Measurements from ENCODE around the gene RPL22L1.
"Not testable (repeated sequence)": the region's sequence is repeated elsewhere in the genome, so short reads cannot be mapped to it uniquely, and the experiment has no call there.

The RPL22L1 gene

DNA sequence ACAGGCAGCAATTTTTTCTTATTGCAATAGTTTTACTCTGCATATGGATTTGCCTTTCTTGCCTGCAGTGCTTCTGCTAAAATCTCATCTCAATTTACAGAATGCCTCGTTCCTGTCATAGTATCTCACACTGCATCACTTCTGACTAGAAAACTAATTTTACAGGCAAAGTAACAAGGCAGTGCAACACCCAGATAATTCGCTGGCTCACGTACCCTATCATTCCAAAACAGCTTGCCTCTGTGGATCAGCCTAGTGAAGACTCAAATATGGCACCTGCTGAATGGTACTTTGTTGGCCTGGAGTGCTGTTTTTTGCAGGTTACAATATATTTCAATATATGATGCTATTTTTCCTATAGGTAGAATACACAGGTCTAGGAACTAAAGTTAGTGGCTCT is 33.1 kb upstream of the RPL22L1 start:
- no peak overlapping the region for H3K27ac ChIP-seq (ENCODE audit: low read depth, low read length)
- no peaks in the 10 kb centered on the region for H3K9me3 ChIP-seq (ENCODE audit: low read length)
- no peaks in the 10 kb centered on the region for H3K27me3 ChIP-seq (ENCODE audit: control insufficient read depth in 1 of 2, insufficient read depth in 2 of 2, low read length in 2 of 2)
- peaks cover 11% of the 10 kb centered on the region for H3K4me1 ChIP-seq (ENCODE audit: insufficient read depth, low read length)
- H3K9ac ChIP-seq (ENCODE audit: low read length), result no peak overlapping the region
- H3K36me3 ChIP-seq (ENCODE audit: insufficient read depth, low read length), result no peaks in the 10 kb centered on the region
- no peak overlapping the region for H3K4me3 ChIP-seq (ENCODE audit: low read depth in 1 of 2, low read length in 2 of 2)

DNA sequence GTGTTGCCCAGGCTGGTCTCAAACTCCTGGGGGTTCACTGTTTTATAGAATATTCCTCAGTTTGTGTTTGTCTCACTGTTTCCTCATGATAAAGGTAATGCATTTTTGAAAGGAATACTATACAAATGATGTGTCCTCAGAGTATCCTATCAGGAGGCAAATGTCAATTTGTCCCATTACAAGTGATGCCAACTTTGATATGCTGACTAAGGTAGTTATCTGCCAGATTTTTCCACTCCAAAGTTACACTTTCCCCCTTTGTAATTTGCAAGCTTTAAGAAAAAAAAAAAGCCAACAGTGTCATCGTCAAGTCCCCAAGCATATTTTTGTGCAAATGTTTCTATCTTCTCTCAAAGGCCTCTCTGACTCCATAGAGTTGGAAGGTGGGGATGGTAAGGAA is 29.5 kb upstream of the RPL22L1 start:
- no peaks in the 10 kb centered on the region for H3K36me3 ChIP-seq (ENCODE audit: insufficient read depth, low read length)
- no peaks in the 10 kb centered on the region for H3K9me3 ChIP-seq (ENCODE audit: low read length)
- no peak overlapping the region for H3K9ac ChIP-seq (ENCODE audit: low read length)
- H3K4me3 ChIP-seq (ENCODE audit: low read depth in 1 of 2, low read length in 2 of 2), result no peak overlapping the region
- no peaks in the 10 kb centered on the region for H3K27me3 ChIP-seq (ENCODE audit: control insufficient read depth in 1 of 2, insufficient read depth in 2 of 2, low read length in 2 of 2)
- no peaks in the 10 kb centered on the region for H3K4me1 ChIP-seq (ENCODE audit: insufficient read depth, low read length)
- H3K27ac ChIP-seq (ENCODE audit: low read depth, low read length), result no peak overlapping the region

DNA sequence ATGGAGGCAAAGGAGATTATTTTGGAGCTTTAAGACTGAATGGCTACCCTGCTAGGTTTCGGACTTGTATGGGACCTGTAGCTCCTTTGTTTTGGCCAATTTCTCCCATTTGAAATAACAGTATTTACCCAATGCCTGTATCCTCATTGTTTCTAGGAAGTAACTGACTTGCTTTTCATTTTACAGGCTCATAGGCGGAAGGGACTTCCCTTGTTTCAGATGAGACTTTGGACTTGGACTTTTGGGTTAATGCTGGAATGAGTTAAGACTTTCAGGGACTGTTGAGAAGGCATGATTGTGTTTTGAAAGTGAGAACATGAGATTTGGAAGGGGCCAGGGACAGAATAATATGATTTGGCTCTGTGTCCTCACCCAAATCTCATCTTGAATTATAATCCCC is 28.0 kb upstream of the RPL22L1 start:
- Histone ChIP-seq H3K36me3 (ENCODE audit: insufficient read depth, low read length) (no peaks in the 10 kb centered on the region), H3K9me3 (ENCODE audit: low read length) (no peaks in the 10 kb centered on the region), H3K4me1 (ENCODE audit: insufficient read depth, low read length) (no peaks in the 10 kb centered on the region), H3K9ac (ENCODE audit: low read length) (no peak overlapping the region), H3K27ac (ENCODE audit: low read depth, low read length) (no peak overlapping the region), H3K27me3 (ENCODE audit: control insufficient read depth in 1 of 2, insufficient read depth in 2 of 2, low read length in 2 of 2) (no peaks in the 10 kb centered on the region), H3K4me3 (ENCODE audit: low read depth in 1 of 2, low read length in 2 of 2) (no peak overlapping the region)

DNA sequence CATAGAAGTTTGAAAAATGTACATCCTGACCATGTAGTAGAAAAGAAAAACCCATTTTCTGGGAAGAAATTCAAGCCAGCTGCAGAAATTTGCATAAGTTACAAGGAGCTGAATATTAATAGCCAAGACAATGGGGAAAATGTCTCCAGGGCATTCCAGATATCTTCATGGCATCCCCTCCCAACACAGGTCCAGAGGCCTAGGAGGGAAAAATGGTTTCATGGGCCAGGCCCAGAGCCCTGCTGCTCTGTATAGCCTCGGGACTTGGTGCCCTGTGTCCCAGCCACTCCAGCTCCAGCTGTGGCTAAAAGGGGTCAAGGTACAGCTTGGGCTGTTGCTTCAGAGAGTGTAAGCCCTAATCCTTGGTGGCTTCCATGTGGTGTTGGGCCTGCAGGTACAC is 27.2 kb upstream of the RPL22L1 start:
- H3K4me3 ChIP-seq (ENCODE audit: low read depth in 1 of 2, low read length in 2 of 2); H3K9ac ChIP-seq (ENCODE audit: low read length); H3K9me3 ChIP-seq (ENCODE audit: low read length); H3K4me1 ChIP-seq (ENCODE audit: insufficient read depth, low read length); H3K36me3 ChIP-seq (ENCODE audit: insufficient read depth, low read length); H3K27me3 ChIP-seq (ENCODE audit: control insufficient read depth in 1 of 2, insufficient read depth in 2 of 2, low read length in 2 of 2); H3K27ac ChIP-seq (ENCODE audit: low read depth, low read length): not testable (repeated sequence)

DNA sequence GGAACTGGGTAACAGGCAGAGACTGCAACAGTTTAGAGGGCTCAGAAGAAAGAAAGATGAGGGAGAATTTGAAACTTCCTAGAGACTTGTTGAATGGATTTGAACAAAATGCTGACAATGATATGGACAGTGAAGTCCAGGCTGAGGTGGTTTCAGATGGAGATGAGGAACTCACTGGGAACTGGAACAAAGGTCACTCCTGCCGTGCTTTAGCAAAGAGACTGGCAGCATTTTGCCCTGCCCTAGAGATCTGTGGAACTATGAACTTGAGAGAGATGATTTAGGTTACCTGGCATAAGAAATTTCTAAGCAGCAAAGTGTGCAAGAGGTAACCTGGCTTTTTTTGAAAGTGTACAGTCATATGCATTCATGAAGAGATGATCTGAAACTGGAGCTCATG is 26.8 kb upstream of the RPL22L1 start:
- H3K9ac ChIP-seq (ENCODE audit: low read length), result no peak overlapping the region
- no peaks in the 10 kb centered on the region for H3K4me1 ChIP-seq (ENCODE audit: insufficient read depth, low read length)
- no peaks in the 10 kb centered on the region for H3K36me3 ChIP-seq (ENCODE audit: insufficient read depth, low read length)
- no peaks in the 10 kb centered on the region for H3K9me3 ChIP-seq (ENCODE audit: low read length)
- no peaks in the 10 kb centered on the region for H3K27me3 ChIP-seq (ENCODE audit: control insufficient read depth in 1 of 2, insufficient read depth in 2 of 2, low read length in 2 of 2)
- H3K27ac ChIP-seq (ENCODE audit: low read depth, low read length), result no peak overlapping the region
- no peak overlapping the region for H3K4me3 ChIP-seq (ENCODE audit: low read depth in 1 of 2, low read length in 2 of 2)

DNA sequence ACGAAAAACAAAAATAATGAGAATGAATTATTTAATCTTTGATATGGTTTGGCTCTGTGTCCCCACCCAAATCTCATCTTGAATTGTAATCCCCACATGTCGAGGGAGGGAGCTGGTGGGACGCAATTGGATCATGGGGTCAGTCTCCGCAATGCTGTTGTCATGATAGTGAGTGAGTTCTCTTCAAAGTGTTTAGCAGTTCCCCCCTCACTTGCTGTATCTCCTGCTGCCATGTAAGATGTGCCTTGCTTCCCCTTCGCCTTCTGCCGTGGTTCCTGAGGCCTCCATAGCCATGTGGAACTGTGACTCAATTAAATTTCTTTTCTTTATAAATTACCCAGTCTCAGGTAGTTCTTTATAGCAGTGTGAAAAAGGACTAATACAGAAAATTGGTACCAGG is 26.3 kb upstream of the RPL22L1 start:
- H3K9ac ChIP-seq (ENCODE audit: low read length); H3K36me3 ChIP-seq (ENCODE audit: insufficient read depth, low read length); H3K9me3 ChIP-seq (ENCODE audit: low read length); H3K4me1 ChIP-seq (ENCODE audit: insufficient read depth, low read length); H3K4me3 ChIP-seq (ENCODE audit: low read depth in 1 of 2, low read length in 2 of 2); H3K27me3 ChIP-seq (ENCODE audit: control insufficient read depth in 1 of 2, insufficient read depth in 2 of 2, low read length in 2 of 2); H3K27ac ChIP-seq (ENCODE audit: low read depth, low read length): not testable (repeated sequence)

DNA sequence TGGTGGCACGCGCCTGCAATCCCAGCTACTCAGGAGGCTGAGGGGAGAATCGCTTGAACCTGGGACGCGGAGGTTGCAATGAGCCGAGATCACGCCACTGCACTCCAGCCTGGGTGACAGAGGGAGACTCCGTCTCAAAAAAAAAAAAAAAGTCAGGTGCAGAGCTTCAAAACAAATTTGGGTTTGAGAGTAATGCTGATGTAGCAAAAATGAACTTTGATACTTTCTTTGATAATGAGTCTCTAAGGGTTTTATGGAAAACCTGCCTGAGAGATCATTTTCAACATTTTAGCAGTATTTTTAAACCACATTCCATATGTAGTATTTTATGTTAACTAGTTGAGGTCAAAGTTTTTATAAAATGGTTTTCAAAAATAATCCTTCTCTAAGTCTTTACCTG is 23.9 kb upstream of the RPL22L1 start:
- Histone ChIP-seq H3K9ac (ENCODE audit: low read length) (no peak overlapping the region), H3K9me3 (ENCODE audit: low read length) (no peaks in the 10 kb centered on the region), H3K27ac (ENCODE audit: low read depth, low read length) (no peak overlapping the region), H3K4me3 (ENCODE audit: low read depth in 1 of 2, low read length in 2 of 2) (no peak overlapping the region), H3K27me3 (ENCODE audit: control insufficient read depth in 1 of 2, insufficient read depth in 2 of 2, low read length in 2 of 2) (no peaks in the 10 kb centered on the region), H3K36me3 (ENCODE audit: insufficient read depth, low read length) (no peaks in the 10 kb centered on the region), H3K4me1 (ENCODE audit: insufficient read depth, low read length) (no peaks in the 10 kb centered on the region)

DNA sequence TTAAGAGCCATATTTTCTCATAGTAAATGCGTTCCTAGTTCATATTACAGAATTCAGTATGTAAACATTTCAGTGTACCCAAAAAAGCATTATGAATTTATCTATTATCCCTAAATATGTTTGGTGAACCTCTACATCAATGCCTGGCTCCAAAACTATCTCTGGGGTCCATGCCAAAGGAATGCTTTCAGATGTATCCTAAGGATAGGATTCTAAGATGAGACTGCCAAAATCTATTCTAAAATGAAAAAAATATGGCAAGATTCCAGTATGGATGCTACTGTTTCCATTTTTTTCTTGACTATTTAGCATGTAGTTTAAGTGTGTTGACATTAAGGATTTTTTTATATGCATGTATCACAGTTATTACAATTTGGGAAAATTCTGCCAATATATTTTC is 19.6 kb upstream of the RPL22L1 start:
- H3K4me3 ChIP-seq (ENCODE audit: low read depth in 1 of 2, low read length in 2 of 2), result no peak overlapping the region
- no peaks in the 10 kb centered on the region for H3K36me3 ChIP-seq (ENCODE audit: insufficient read depth, low read length)
- H3K9ac ChIP-seq (ENCODE audit: low read length), result no peak overlapping the region
- no peaks in the 10 kb centered on the region for H3K9me3 ChIP-seq (ENCODE audit: low read length)
- H3K4me1 ChIP-seq (ENCODE audit: insufficient read depth, low read length), result no peaks in the 10 kb centered on the region
- no peaks in the 10 kb centered on the region for H3K27me3 ChIP-seq (ENCODE audit: control insufficient read depth in 1 of 2, insufficient read depth in 2 of 2, low read length in 2 of 2)
- no peak overlapping the region for H3K27ac ChIP-seq (ENCODE audit: low read depth, low read length)

DNA sequence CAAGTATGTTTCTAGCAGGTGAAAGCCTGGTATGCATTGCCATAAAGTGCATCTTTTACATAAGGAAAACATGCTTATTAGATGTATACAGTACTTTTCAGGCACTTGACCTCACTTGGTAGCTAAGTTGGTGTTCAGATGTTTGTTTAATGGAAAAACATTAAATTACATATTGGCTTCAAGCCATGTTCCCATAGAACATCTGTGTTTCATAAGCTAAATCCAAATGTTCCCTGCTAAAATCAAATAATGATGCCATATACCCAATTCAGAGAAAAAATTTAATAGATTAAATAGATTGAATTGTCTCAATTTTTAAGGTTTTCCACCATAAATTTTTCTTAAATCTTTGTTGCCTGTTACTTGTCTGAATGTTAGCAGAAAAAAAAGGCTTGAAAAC is 19.1 kb upstream of the RPL22L1 start:
- Histone ChIP-seq H3K27me3 (ENCODE audit: control insufficient read depth in 1 of 2, insufficient read depth in 2 of 2, low read length in 2 of 2) (no peaks in the 10 kb centered on the region), H3K9ac (ENCODE audit: low read length) (no peak overlapping the region), H3K27ac (ENCODE audit: low read depth, low read length) (no peak overlapping the region), H3K4me1 (ENCODE audit: insufficient read depth, low read length) (no peaks in the 10 kb centered on the region), H3K36me3 (ENCODE audit: insufficient read depth, low read length) (no peaks in the 10 kb centered on the region), H3K9me3 (ENCODE audit: low read length) (no peaks in the 10 kb centered on the region), H3K4me3 (ENCODE audit: low read depth in 1 of 2, low read length in 2 of 2) (no peak overlapping the region)

DNA sequence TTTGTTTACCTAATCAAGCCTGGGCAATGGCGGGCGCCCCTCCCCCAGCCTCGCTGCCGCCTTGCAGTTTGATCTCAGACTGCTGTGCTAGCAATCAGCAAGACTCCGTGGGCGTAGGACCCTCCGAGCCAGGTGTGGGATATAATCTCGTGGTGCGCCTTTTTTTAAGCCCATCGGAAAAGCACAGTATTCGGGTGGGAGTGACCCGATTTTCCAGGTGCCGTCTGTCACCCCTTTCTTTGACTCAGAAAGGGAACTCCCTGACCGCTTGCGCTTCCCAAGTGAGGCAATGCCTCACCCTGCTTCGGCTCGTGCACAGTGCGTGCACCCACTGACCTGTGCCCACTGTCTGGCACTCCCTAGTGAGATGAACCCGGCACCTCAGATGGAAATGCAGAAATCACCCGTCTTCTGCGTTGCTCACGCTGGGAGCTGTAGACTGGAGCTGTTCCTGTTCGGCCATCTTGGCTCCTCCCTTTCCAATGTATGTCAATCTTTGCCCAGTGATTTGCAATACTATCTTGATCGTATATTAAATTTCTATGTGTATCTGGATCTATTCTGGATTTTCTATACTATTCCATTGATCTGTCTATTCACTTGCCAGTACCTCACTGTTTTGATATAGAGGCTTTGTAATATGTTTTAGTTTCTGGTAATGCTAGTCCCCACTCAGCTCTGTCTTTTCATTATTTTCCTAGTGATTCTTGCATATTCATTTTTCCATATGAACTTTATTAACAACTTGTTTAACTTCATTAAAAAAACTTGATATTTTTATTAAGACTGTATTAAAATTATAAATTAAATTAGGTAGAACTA is 14.3 kb upstream of the RPL22L1 start:
- H3K4me3 ChIP-seq (ENCODE audit: low read depth in 1 of 2, low read length in 2 of 2); H3K9ac ChIP-seq (ENCODE audit: low read length); H3K27me3 ChIP-seq (ENCODE audit: control insufficient read depth in 1 of 2, insufficient read depth in 2 of 2, low read length in 2 of 2); H3K4me1 ChIP-seq (ENCODE audit: insufficient read depth, low read length); H3K27ac ChIP-seq (ENCODE audit: low read depth, low read length); H3K9me3 ChIP-seq (ENCODE audit: low read length); H3K36me3 ChIP-seq (ENCODE audit: insufficient read depth, low read length): not testable (repeated sequence)

DNA sequence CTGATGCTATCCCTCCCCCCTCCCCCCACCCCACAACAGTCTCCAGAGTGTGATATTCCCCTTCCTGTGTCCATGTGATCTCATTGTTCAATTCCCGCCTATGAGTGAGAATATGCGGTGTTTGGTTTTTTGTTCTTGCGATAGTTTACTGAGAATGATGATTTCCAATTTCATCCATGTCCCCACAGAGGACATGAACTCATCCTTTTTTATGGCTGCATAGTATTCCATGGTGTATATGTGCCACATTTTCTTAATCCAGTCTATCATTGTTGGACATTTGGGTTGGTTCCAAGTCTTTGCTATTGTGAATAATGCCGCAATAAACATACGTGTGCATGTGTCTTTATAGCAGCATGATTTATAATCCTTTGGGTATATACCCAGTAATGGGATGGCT is 8.7 kb upstream of the RPL22L1 start:
- H3K9ac ChIP-seq (ENCODE audit: low read length); H3K36me3 ChIP-seq (ENCODE audit: insufficient read depth, low read length); H3K4me1 ChIP-seq (ENCODE audit: insufficient read depth, low read length); H3K27ac ChIP-seq (ENCODE audit: low read depth, low read length); H3K9me3 ChIP-seq (ENCODE audit: low read length); H3K4me3 ChIP-seq (ENCODE audit: low read depth in 1 of 2, low read length in 2 of 2); H3K27me3 ChIP-seq (ENCODE audit: control insufficient read depth in 1 of 2, insufficient read depth in 2 of 2, low read length in 2 of 2): not testable (repeated sequence)

DNA sequence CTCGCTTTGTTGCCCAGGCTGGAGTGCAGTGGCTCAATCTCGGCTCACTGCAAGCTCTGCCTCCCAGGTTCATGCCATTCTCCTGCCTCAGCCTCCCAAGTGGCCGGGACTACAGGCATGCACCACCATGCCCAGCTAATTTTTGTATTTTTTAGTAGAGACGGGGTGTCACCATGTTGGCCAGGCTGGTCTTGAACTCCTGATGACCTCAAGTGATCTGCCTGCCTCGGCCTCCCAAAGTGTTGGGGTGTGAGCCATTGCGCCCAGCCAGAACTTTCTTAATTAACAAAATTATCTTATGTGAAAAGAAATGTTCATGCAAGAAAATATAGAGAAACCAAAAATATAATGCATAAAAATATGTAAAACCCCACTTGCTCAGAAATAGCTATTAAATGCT is 7.3 kb upstream of the RPL22L1 start:
- not testable (repeated sequence) for H3K27ac ChIP-seq (ENCODE audit: low read depth, low read length); H3K4me3 ChIP-seq (ENCODE audit: low read depth in 1 of 2, low read length in 2 of 2); H3K27me3 ChIP-seq (ENCODE audit: control insufficient read depth in 1 of 2, insufficient read depth in 2 of 2, low read length in 2 of 2); H3K9me3 ChIP-seq (ENCODE audit: low read length); H3K4me1 ChIP-seq (ENCODE audit: insufficient read depth, low read length); H3K9ac ChIP-seq (ENCODE audit: low read length); H3K36me3 ChIP-seq (ENCODE audit: insufficient read depth, low read length)
